Measurements from ENCODE around the gene CD81.
"Not testable (repeated sequence)": the region's sequence is repeated elsewhere in the genome, so short reads cannot be mapped to it uniquely, and the experiment has no call there.

Gene CD81, protein sequence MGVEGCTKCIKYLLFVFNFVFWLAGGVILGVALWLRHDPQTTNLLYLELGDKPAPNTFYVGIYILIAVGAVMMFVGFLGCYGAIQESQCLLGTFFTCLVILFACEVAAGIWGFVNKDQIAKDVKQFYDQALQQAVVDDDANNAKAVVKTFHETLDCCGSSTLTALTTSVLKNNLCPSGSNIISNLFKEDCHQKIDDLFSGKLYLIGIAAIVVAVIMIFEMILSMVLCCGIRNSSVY

DNA sequence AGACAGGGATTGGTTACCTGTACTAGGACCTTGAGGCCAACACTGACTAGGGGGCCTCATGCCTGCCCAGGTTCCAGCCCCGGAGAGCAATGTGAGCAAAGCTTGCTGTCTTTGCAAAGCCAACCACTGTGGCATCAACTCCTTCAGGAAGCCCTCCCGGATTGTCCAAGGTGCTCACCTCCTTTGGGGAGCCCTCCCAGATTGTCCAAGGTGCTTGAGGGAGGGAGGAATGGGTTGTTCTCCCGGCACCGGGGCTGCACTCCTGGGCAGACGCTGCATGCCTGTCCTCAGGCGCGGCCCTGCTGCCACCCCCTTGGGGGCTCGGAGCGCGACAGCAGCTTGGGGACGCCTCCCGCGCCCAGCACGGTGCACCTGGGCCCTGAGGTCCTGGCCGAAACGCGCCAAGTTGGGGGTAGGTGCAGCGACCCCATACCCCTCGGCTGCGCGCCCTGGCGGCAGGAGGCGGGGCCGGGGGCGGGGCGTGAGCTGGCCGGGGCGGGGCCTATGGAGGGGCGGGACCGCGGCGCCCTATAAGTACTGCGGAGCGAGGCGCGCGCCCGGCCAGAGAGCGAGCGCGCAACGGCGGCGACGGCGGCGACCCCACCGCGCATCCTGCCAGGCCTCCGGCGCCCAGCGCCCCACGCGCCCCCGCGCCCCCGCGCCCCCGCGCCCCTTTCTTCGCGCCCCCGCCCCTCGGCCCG, at the start of gene CD81:
CD81 (plus strand) TSS at position 560 of the 701 bp plus-strand sequence. CDS start 240 bp downstream, outside the sequence.
- DNase-seq, result peak; percentile 56 to 85 (median 71)

- no peak for DNase-seq
Measured at GRCh38 chr11:2328021-2328420, 49.1 kb upstream of the CD81 start.

DNA sequence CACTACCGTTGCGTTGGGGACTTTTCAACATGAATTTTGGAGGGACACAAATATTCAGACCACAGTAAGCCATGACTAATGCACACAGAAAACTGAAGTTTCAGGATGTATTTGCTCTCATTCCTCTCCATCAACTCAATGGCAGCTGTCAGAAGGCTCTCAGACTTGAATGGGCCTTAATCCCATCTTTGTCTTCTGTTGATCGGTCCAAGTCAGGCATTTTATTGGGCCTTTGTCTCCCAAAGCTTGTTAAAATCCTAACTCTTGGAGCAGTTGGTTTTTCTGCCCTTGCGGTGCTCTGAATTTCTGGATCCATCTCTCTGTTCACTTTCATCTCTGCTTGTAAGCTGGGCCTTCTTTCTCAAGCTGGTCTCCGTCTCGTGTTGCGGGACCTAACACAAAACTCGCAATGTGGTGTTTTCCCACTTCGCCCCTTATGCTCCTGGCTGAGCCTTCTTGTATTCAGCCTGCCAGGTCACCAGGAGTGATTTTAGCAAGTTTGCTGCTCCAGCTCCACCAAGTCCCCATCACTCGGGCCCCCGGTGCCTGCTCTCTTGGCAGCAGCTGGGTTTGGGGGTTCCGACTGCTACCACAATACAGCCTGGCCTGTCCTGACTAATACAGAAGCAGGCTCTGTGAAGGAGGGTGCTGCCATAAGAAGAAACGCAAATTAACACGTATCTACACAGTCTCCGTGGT, 48.3 kb upstream of the CD81 start:
- no peak for DNase-seq

DNA sequence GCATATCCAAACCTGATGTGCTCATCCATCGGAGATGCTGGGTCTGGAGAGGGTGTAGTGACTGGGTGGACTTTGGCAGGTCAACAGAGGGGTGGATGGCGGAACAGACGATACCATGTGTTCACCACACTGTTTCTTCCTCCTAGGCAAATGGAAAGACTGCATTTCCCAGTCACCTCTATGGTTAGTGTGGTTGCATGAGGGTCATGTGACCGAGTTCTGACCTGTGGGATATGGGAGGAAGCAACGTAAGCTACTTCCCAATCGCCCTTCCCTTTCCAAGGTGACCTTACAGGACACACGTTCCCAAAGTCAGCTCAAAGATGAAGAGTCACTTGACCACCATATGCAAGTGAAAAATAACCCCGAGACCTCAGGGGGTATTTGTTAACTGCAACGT, 47.6 kb upstream of the CD81 start:
- DNase-seq, result no peak

DNA sequence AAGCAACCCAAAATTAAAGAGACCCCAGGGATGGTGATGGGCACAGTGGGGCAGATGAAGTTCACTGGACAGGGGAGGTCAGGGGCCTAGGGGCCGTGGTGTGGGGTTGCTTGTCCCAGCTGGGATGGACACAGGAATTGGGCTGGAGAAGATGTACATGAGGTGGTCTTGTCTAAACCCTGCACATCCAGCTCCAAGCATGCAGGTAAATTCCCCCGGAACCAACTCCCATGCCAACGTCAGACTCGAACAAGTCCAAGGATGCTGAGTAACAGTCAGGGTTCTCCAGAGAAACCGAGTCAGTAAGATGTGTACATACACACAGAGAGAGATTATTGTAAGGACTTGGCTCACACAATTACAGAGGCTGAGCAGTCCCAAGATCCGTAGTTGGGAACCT, 46.4 kb upstream of the CD81 start:
- DNase-seq, result no peak

- DNase-seq, result no peak
Measured at GRCh38 chr11:2331404-2331803, 45.7 kb upstream of the CD81 start.

DNA sequence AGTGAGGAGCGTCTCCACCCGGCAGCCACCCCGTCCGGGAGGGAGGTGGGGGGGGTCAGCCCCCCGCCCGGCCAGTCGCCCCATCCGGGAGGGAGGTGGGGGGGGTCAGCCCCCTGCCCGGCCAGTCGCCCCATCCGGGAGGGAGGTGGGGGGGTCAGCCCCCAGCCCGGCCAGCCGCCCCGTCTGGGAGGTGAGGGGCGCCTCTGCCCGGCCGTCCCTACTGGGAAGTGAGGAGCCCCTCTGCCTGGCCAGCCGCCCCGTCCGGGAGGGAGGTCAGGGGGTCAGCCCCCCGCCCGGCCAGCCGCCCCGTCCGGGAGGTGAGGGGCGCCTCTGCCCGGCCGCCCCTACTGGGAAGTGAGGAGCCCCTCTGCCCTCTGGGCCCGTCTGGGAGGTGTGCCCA, 44.5 kb upstream of the CD81 start:
- DNase-seq, result not testable (repeated sequence)

DNA sequence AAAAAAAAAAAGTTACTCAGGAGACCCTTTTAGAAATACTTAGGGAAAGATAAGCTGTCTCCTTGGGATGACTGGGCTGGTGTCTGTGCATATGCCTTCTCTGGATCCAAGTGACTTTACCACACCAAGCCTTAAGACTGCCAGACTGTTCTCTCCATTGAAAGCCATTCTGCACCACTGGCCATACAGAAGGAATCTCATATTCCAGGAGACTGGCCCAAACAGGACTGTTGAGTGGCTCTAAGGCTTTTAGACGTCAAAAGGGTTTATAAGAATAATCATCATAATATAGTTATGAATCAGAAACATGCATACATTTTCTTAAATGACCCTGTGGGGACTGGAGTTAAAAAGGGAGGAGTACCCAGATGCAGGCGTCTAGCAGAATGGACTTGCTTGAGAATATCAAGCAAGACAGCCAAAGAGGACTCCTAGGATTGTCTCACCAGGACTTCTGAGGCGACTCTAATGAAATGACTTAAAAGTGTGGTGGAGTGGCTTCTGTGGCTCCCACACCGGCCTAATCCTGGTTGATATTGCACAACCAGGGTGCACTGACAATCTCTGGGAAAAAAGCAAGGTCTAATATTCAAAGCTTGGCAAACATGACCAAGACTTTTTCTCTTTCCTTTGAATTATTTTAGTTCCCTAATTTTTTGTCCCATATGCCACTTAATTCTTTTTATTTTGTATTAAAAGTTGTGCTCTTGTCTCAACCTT, 43.5 kb upstream of the CD81 start:
- not testable (repeated sequence) for DNase-seq

- not testable (repeated sequence) for DNase-seq
Measured at GRCh38 chr11:2335286-2335685, 41.8 kb upstream of the CD81 start.

GRCh38 chr11:2338760-2339159, 38.4 kb upstream of the CD81 start:
- peak in 1 of 3 donors; percentile 18 for DNase-seq

- DNase-seq, result no peak
Measured at GRCh38 chr11:2342557-2342956, 34.6 kb upstream of the CD81 start.

- no peak for DNase-seq
Measured at GRCh38 chr11:2342981-2343380, 34.1 kb upstream of the CD81 start.

DNA sequence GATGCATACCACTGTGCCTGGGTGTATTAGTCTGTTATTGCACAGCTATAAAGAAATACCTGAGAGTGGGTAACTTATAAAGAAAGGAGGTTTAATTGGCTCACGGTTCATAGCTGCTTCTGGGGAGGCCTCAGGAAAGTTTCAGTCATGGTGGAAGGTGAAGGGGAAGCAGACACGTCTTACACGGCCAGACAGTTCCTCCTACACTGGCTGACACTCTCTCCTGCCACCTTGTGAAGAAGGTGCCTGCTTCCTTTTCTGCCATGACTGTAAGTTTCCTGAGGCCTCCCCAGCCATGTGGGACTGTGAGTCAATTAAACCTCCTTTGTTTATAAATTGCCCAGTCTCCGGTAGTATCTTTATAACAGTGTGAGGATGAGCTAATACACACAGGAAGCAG, 33.6 kb upstream of the CD81 start:
- no peak for DNase-seq

GRCh38 chr11:2345050-2345449, 32.1 kb upstream of the CD81 start:
- DNase-seq, result no peak

DNA sequence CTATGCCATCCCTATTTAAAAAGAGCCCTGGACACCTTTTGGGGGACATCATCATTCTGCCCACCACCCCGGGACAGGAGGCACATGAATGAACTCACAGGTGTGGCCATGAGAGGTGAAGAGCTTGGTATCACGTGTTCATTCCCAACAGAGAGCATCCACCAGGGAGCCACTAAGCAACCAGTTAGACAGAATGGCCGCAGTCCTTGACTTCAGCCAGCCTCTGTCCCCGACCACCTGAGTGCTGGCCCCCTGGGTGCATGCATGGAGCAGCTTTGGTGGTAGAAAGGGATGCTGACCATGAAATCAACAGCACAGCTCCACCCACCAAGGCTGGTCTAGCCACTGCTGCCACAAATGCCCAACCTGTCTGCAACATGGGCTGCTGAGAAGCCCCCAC, 31.1 kb upstream of the CD81 start:
- no peak for DNase-seq

DNA sequence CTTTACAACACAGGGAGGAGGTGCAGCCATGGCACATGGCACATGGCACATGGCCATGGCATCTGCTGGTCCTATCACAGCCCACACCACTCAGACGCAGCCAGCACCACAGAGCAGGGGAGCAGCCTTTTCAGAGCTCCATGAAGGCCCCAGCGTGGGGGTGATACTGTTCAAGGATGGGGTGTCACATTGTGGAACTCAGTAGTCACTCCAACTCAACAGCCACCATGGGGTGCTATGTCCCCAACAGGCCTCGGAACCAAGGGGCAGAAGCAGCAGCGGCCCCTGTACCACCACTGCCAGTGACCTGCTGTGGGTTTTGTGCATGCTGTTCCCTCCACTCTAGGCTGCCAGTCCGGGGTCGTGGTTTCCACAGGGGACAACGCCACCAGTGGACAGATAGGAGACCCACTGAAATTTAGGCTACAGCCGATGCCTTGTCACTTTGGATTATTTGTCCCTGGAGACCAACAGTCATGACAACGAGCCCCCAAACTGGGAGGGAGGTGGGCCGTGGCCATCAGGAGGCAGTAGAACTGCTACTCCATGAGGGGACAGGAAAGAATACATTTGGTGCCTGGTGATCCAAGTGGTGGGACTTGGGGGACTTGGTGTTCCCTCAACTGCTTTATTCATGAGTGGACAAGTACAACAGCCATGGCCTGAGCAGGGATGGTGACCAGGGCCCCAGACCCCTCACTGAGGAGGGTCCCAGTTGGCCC, 30.4 kb upstream of the CD81 start:
- no peak for DNase-seq

DNA sequence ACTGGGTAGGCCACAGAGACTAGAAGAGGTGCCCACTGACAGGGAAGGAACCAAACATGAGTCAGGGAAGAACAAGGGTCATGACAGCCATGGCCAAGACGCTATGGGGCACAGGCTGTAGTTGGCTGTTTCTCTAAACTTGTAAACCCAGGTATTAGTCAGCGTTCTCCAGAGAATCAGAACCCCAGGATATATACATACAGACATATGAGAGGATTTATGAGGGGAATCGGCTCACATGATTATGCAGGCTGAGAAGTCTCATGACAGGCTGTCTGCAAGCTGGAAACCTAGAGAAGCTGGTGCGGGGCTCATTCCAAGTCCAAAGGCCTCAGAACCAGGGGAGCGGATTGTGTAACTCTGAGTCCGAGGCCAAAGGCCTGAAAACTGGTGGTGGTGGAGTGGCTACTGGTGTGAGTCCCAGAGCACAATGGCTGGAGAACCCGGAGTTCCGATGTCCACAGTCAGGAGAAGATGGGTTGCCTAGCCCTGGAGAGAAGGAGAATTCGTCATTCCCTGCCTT, 29.7 kb upstream of the CD81 start:
- DNase-seq, result no peak

GRCh38 chr11:2348986-2349385, 28.1 kb upstream of the CD81 start:
- no peak for DNase-seq

GRCh38 chr11:2351701-2352100, 25.4 kb upstream of the CD81 start:
- no peak for DNase-seq

- DNase-seq, result no peak
Measured at GRCh38 chr11:2352420-2352819, 24.7 kb upstream of the CD81 start.

DNA sequence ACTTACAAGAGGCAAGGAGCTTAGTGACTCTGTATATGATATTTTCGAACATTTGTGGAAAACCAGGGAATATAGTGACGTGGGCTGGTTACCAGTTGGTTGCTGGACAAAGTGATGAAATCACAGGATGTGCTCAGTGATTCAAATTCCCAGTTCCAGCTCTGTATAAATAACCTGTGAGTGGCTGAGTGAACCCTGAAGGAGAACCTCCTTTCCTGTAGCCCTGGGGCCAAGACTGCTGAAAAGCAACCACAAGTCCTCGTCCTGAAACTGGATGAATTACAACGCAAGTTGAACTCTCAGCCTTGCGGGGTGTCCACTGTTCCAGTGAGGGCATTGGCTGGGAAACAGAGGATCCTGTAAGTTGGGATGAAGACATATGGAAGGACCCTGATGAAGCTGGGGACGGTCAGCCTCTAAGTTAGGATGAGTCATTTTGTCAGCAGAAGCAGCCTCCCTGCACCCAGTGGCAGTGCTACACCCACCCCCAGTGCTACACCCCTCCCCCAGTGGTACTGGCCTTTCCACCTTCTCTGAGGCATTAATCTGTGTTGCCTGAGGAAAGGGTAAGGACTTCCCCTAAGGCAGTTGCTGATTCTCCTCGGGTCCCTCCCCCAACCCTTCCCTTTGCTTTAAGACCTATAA, 22.0 kb upstream of the CD81 start:
- DNase-seq, result no peak

GRCh38 chr11:2357246-2357645, 19.9 kb upstream of the CD81 start:
- DNase-seq, result no peak

All from suppressor macrophage treated with lipopolysaccharide for 1 hour (primary cell).